GM19043 (cell line): Measurements from ENCODE around the gene IL16.

Experiments
- ATAC-seq: cut with Tn5 transposase; IDR thresholded peaks from one replicate; pipeline ENCODE4 v1.9.1; 2021; ENCODE audit warnings: low read depth; ENCODE audit not compliant: unreplicated experiment

IL16 gene

DNA sequence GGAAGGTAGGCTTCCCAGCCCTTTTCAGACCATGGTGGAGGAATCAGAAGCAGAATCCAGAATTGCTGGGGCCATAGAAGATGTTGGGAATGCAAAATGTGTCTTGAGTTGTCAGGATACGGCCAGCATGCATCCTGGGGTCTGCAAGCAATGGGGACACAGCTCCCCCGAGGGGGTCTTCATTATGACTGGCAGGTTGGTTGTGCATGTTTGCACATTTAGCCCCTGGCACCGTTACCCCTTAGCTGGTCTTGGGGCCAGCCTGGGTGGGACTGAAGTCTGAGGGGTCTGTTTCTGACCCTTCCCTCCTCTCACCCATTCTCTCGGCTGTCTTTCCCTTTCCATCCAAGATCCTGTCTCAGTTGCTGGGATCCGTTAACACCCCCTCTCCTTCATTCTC, 76.5 kb downstream of the IL16 start:
- no peak for ATAC-seq

DNA sequence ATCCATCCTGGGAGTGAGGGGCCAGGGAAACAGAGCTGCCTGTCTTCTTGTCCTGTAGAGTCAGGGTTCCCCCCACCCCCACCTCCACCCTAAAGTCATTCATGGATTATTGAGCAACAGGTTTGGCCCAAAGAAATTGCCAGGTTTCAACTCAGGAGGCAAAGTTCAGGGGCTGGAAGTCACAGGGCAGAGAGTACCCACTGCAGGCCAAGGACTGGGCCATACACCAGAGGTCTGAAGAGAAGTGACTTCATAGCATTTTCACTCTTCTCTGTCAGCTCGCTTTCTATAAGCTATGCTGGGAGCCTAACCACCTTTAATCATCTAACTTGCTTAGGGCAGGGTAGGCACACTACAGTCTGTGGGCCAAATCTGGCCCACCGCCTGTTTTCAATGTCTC, 77.2 kb downstream of the IL16 start:
- no peak for ATAC-seq

DNA sequence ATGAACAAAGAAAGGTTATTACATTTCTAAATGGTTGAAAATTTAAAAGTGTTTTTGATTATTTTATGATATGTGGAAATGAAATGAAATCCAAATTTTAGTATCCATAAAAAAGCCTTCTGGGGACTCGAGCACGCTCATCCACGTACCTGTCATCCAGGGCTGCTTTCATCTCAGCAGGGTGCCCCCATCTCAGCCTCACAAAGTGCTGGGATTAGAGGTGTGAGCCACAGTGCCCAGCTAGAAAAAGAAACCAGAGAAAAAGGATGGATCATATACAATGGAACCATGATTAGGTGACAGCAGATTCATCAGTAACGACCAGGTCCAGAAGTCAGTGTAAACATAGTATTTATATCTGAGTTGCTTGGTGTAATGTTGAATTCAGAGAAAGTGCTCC, 77.6 kb downstream of the IL16 start:
- no peak for ATAC-seq

DNA sequence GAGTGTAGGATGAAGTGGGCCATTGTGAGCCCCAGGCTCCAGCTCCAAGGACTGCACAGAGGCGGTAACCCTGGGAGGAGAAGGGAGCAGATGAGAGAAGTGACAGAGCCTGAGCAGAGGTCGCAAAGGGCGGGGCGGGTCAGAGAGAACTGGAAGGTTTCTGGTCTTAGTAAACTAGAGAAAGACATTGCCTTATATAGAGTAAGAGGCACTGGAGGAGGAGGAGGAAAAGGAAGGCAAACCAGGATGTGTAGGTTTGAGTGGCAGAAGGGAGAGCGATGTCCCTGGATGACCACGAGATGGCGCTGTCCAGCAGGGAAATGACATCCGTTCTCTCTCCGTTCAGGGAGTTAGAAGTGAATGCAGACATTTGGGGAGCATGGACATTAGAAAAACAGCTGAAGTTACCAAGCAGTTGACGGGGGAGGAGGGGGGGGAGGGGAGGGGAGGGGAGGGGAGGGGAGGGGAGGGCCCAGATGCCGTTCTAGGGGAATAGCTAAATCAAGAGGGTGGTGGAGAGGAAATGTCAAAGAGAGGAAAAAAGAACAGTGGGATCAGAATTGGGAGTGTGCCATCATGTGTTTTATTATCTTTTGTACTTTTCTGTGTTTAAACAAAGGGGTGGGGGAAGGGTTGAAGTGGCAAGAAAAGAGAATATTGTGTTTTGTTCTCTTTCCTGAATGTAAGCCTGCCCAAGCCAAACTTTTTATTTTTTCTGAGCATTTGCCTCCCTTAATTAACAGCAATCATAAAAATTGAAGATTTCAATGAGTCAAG, 78.4 kb downstream of the IL16 start:
- ATAC-seq: peak; percentile 84

DNA sequence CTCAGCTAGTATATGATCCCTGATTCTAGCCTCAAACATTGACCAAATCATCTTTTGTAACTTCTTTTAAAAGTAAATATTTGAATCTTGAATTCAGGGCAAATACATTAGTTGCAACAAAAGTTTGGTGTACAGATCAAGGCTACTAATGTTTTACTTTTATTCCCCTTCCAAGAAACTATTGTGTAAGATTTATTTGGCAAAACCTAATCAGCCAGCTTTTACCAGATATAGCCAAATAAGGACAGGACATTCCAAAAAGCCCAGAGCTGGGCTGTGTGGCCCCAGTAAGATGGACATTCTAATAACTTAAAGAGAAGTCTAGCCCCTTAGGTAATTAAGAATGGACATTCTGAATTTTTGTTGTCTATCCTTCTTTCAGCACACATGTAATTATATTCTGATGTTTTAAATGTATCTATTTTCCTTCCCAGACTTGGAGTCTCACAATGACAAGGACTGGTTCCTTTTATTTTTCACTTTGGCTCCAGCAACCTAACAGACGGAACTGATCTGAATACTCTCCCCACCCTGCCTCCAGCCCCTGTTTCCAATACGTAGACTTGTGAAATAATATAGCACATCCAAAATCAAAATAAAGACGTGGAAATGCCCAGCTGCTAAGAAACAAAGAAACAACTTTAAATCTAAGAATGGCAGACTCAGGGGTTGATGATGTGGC, 79.2 kb downstream of the IL16 start:
- no peak for ATAC-seq

DNA sequence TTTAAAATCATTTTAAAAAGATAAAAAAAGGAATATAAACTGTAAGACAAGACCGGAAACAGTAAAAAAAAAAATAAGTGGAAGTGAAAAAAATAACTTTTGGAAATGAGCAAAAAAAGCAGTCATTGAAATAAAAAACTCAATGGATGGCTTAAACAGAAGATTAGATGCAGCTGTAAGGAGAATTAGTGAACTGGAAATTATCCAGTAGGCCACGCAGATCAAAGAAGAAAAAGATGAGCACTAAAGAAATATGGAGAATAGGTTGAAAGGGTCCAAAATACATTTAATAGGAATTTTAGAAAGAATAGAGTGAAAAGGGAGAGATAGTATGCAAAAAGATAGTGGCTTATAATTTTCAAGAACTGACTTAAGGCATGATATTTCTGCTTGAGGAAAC, 80.3 kb downstream of the IL16 start:
- no peak for ATAC-seq

DNA sequence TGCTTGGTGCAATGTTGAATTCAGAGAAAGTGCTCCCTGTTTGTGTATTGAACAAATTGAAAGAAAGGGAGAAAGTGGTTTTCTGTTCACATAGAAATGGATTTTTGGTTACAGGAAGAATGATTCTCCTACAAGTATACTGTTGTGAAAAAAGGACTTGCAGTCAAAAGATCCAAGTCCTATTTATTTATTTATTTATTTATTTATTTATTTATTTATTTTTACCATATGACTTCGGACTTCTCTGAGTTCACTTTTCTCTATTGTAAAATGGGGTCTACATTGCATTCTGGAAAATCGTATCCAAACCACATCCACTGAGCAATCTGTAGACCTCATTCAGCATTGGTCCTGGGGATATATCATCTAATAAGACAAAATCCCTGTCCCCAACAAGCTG, 81.2 kb downstream of the IL16 start:
- ATAC-seq: no peak

DNA sequence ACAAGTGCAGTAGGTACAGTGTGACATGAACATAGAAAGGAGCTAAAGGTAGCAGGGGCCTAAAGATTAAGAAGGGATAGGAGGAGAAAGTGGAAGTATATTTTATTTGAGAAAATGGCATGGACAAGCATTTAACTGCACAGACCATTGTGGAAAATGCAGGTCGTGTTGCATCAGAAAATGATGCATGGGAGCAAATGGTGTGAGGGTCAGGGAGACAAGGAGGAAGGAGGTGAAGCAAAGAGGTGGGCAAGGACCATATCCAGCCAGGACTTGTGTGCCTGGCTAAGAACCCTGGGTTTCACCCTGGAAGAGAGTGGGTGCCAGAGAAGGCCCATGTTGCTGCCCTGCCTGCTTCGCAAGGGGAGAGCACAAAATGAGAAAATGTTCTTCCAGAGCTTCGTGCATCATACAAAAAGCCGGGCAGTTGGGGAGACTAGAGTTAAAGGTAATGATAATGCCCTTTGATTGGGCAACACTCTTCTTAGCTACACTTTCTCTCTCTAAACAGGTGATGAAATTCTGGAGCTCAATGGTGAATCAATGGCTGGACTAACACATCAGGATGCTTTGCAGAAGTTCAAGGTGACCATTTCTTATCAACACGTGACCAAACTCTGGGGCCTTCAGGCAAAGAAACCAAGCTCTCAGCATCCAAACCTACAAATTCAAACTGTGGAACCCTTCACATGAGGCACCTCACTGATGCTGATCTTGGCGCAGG, 81.8 kb downstream of the IL16 start:
- ATAC-seq: no peak

DNA sequence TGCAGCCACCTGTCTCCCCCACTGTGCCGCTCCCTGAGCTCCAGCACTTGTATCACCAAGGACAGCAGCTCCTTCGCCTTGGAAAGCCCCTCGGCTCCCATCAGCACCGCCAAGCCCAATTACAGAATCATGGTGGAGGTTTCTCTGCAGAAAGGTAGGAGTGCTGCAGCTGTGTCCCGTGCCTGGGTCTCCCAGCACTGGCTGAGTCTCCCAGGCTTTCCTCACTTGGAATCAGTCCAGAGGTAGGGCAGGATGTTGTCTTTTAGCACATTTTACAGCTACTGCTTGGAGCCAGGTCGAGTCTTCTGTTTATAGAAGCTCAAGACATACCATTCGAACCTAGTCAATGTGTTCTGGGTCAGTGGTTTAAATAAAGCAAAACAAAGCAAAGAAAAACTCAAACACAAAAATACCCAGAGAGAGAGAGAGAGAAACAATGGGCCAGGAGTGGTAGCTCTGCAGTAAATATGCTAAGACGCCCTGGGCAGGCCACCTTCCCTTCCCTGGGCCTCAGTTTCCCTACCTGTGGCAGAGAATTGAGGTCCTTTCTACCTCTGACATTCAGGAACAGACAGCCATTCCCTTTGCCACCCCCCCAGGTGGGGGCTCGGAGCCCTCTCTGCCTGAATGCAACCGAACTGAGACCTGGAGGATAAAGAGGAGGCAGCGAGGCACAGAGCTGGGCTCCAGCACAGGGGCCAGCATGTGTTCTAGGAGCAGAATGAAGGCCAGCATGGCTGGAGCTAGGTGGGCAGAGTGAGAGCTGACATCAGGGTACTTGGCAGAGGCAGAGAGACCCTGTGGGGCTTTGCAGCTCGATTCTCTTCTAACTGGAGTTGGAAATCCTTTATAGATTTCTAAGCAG, 83.2 kb downstream of the IL16 start:
- no peak for ATAC-seq

DNA sequence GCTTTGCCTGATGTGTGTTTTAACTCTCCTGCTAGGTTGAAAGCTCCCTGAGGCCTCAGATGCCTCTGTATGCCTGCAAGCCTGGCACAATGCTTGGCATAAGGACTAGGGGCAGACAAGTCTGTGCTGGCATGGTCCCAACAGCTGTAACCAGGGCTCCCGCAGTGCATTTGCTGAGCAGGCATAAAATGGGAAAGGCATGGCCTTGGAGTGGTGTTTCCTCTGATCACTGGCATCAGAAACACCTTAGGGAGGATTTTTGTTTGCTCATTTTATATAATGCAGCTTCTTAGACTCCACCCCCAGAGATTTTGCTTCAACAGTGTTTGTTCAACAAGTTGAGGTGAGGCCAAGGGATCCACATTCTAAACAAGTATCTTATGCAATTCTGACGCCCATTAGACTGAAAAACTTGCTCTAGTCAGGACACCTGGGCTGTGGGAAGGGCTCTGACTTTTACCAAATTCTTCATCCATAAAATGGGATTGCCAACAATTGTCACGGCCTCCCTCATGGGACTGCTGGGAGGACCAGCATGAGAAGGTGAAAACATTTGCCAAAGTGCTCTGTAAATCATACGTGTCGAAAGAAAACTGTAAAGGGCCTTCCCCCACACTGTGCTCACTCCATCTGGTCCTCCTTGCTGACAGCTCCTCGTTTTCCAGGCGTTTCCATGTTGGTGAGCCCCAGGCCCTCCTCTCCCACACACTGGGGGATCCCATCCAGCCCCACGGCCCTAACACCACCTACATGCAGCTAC, 84.2 kb downstream of the IL16 start:
- ATAC-seq: no peak

DNA sequence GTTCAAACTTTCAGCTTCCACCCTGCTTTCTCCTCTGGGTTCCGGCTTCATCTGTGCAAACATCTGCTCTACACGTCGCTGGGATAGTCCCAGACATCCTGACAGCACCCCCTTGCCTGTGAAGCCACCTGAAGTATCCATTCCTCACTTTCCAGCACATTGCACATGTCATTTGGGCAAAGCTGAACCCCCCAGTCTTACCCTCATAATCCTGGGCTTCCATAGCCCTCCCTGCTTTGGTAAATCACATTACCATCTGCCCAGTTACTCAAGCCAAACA, 84.7 kb downstream of the IL16 start:
- ATAC-seq: no peak

DNA sequence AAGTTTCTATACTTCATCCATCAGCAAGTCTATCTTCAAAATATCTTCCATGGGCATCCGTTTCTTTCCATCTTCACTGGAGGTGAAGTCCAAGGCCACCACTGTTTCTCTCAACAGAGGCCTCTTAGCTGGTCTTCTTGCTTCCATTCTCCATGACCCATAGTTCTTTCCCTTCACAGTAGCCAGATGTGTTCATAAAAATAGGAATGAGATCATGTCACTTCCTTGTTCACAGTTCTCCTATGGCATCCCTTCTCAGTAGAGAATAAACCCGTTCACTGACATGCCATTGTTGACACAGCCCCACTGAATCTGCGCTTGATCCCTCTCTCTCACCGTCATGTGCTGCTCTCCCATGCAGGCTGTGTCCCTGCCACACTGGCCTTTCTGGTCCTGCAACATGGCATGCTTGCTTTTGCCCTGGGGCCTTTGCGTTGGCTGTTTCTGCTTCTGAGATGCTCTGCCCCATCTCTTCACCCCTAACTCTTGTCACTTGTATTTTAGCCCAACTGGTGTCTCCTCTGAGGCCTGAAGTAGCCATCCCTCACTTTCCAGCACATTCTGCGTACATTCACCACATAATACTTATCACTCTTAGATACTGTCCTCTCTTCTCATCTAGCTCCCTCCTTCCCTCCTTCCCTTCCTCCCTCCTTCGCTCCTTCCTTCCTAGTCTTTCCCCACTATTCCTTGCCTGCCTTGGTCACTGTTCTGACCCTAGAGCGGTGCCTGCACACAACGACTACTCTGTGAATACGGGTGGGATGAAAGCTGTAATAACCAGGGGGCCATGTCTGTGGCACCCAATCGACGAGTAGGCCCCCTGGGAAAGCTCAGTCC, 85.3 kb downstream of the IL16 start:
- no peak for ATAC-seq

DNA sequence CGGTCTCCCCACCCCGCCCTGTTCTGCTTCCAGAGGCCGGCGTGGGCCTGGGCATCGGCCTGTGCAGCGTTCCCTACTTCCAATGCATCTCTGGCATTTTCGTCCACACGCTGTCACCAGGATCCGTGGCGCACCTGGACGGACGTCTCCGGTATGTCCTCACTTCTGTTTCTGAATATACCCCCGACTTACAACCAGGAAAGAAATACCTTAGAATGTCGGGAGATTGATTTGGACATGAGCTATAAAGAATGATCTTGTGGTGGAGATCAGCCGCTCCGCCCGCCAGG, 85.9 kb downstream of the IL16 start:
- ATAC-seq: no peak

DNA sequence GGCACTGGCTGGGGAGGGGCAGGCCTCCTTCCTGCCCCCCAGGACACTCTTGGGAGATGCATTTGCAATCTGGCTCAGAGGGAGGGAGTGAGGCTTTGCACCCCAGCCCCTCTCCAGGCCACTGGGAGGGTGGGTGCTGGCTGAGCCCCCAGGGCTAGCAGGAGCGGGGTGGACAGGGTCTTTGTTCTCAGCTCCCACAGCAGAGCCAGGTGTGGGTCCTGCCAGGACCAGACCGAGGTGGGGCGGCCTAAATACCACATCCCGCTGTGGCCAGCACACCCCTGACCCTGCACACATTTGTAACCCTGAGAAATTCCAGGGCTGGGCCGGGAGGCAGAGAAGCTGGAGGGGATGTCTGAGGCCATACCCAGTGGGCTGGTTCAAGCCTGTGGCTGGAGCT, 86.2 kb downstream of the IL16 start:
- no peak for ATAC-seq

DNA sequence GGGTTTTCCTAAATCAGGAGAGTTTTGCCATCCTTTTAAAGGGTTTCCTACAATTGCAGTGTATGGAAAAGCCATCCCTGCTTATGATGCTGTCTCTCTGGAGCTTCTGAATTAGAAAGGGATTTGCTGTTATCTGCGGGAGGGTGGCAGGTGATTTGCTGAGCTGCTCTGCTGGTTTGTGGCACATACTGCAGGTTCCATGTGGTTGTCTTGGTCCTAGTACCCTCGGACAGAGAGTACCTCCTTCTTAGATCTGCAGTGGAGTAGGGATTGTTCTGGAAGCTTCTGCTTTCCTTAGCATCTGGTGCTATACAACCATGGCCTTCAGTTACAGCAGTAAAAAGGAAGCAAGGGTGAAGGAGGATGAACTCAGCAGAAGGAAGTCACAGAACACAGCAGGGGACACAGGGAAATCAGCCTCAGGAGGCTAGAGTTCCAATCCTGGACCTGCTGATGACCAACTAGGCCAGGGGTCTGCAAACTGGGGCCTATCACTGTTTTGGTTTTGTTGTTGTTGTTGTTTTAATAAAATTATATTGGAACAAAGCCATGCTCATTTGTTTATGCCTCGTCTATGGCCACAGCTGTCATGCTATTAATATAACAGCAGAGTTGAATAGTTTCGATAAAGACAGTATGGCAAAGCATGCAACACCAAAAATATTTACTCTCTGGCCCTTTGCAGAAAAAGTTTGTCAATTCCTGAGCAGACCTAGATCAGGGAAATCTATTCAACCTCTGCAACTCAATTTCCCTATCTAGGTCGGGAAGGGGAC, 87.8 kb downstream of the IL16 start:
- peak; percentile 55 for ATAC-seq

DNA sequence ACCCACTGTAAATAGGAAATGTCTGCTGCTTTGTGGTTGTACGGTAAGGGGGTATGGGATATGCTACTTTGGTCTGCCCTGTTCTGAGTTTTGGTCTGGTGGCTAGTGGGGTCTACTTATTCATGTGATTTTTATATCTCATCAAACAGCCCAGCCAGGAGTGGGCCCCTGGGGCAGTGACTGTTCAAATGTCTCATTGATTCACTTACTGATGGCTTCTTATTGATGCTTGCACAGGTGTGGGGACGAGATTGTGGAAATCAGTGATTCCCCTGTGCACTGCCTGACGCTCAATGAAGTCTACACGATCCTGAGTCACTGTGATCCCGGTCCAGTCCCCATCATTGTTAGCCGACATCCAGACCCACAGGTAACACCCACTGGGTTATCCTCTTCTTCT, 88.8 kb downstream of the IL16 start:
- ATAC-seq: no peak

DNA sequence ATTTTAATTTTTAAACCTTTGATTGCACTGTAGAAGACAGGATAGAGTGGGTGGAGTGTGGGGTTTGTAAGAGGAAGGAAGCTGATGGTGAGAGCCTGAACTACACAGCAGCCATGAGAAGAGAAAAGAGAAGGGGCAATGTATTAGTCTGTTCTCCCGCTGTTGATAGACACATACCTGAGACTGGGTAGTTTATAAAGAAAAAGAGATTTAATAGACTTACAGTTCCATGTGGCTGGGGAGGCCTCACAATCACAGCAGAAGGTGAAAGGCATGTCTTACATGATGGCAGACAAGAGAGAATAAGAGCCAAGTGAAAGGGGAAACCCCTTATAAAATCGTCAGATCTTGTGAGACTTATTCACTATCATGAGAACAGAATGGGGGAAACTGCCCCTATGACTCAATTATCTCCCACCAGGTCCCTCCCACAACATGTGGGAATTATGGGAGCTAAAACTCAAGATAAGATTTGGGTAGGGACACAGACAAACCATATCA, 90.0 kb downstream of the IL16 start:
- no peak for ATAC-seq

DNA sequence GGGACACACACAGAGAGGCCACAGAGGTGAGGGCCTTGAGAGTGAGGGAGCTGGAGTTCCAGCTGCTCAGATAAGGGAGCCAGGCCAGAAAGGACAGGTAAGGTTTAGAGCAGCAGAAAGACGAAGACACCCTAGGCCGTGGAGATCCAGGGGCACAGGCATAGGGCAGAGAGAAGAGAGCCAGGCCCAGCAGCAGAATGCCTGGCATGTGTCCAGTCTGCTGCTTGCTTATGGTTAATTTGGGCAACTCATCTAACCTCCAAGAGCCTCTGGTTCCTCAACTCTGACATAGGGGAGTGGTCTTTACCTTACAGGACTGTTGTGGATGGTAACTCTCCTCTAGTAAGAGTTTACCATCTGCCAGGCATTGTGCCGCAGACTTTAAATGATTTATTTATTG, 91.4 kb downstream of the IL16 start:
- ATAC-seq: no peak

DNA sequence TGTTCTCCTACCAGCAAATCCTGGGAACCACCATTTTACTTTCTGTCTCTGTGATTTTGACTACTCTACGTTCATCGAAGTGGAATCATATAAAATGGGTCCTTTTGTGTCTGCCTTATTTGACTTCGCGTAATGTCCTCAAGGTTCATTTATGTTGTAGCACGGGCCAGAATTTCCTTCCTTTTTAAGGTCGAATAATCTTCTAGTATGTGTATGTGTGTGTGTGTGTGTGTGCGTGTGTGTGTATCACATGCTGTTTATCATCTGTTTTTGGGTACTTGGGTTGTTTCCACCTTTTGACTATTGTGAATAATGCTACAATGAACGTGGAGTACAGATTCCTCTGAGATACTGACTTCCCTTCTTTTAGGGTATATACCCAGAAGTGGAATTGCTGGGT, 91.9 kb downstream of the IL16 start:
- no peak for ATAC-seq
